ENCODE measurements around the gene SH2D4B. TPM values are rescaled to one million over a fixed set of nuclear protein-coding genes. Genes with fewer than 3 reads are reported as not detected.

The SH2D4B gene
- total RNA-seq, 1 experiment from 2014 or later, result not detected

DNA sequence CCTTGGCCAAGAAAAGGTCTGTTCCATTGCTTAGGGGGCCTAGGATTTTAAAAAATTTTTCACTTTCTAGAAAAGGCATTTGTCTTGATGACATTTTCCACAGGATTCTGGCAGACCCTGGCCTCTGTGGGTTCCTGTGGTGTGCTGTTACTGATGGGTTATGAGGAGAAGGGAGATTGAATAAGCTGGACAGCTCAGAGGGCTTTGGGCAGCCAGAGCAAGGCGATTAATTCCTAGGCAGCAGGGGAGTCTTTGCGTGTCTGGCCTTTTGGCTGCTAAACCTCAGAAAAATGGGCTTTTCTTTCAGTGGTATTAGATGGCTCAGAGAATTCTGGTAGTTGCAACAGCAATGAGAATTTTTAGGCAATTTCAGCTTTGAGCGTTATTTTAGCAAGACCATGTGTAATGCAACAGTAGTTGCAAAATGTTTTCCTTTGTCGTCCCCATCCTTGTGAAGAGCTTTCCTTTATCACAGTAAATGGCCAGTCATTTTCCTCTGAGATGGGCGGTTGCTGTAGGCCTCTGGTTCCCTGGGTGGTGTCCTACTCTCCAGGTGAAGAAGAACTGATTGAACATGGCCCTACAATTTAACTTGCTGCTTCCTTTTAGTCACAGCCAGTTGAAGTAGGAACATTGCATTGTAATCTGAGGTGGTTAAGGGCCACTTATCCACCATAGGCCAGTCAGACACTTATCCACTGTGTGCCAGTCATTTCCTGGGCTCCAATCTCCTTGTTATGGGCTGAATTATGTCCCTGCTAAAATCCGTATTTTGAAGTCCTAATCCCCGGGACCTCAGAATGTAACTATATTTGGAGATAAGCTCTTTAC, 43.2 kb downstream of the SH2D4B start:
- no TSS peak for BruUV-seq (replicated peaks)
- ChIA-PET POLR2A (ENCODE audit: unreplicated experiment) (no interaction called here), CTCF (no interaction called here)

DNA sequence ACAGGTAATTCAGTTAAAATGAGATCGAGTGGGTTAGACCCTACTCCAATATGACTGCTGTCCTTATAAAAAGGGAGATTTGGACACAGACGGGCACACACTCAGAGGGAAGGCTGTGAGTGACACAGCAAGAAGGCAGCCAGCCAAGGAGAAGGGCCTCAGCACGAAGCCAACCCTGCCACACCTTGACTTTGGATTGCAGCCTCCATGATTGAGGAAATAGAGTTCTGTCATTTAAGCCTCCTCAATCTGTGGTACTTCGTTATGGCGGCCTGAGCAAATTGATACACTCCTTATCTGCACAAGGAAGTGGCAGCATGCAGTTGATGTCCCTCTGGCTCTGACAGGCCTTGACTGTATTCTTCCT, 43.8 kb downstream of the SH2D4B start:
- TF ChIP-seq, protein P1, sequence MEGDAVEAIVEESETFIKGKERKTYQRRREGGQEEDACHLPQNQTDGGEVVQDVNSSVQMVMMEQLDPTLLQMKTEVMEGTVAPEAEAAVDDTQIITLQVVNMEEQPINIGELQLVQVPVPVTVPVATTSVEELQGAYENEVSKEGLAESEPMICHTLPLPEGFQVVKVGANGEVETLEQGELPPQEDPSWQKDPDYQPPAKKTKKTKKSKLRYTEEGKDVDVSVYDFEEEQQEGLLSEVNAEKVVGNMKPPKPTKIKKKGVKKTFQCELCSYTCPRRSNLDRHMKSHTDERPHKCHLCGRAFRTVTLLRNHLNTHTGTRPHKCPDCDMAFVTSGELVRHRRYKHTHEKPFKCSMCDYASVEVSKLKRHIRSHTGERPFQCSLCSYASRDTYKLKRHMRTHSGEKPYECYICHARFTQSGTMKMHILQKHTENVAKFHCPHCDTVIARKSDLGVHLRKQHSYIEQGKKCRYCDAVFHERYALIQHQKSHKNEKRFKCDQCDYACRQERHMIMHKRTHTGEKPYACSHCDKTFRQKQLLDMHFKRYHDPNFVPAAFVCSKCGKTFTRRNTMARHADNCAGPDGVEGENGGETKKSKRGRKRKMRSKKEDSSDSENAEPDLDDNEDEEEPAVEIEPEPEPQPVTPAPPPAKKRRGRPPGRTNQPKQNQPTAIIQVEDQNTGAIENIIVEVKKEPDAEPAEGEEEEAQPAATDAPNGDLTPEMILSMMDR (conservative IDR thresholded peaks at IDR 0.05; ENCODE audit: low read depth, low read length), result no peak
- no peak for TF ChIP-seq EZH2 (IDR thresholded peaks at IDR 0.05; ENCODE audit: low read length, unreplicated experiment)
- no peak for TF ChIP-seq EZH2phosphoT487 (IDR thresholded peaks at IDR 0.05; ENCODE audit: borderline replicate concordance, low read length)
- no peak overlapping the region for H3K4me2 ChIP-seq (ENCODE audit: low read length)
- ChIA-PET POLR2A (ENCODE audit: unreplicated experiment) (no interaction called here), CTCF (no interaction called here)
- no peaks in the 10 kb centered on the region for H4K20me1 ChIP-seq (ENCODE audit: low read length)
- no peaks in the 10 kb centered on the region for H3K79me2 ChIP-seq (ENCODE audit: low read length)
- DNase-seq (no peak), ATAC-seq (no peak)
- H3K4me3 ChIP-seq (ENCODE audit: low read length), result no peak overlapping the region
- no TSS peak for BruUV-seq (replicated peaks)
- H2AFZ ChIP-seq (ENCODE audit: low read length), result no peak overlapping the region
- no peaks in the 10 kb centered on the region for H3K9me3 ChIP-seq (ENCODE audit: low read length)
- no peaks in the 10 kb centered on the region for H3F3A ChIP-seq (ENCODE audit: low read length, unreplicated experiment)
- H3K27ac ChIP-seq (ENCODE audit: low read length), result no peak overlapping the region
- H3K9me2 ChIP-seq (replicated peaks; ENCODE audit: low read length), result no peaks in the 10 kb centered on the region
- no peaks in the 10 kb centered on the region for H3K36me3 ChIP-seq (ENCODE audit: low read depth, low read length)
- H3K27me3 ChIP-seq (ENCODE audit: low read length), result no peaks in the 10 kb centered on the region
- intact Hi-C loops (cut with micrococcal nuclease), result no loop called here
- H3K4me1 ChIP-seq (ENCODE audit: insufficient read depth, low read length), result no peaks in the 10 kb centered on the region
- H3K9ac ChIP-seq (ENCODE audit: low read length), result no peak overlapping the region

More for the DNA sequence above, 43.2 kb downstream of the SH2D4B start:
- no peaks in the 10 kb centered on the region for H3K9me2 ChIP-seq (replicated peaks; ENCODE audit: low read length)
- no peaks in the 10 kb centered on the region for H3K36me3 ChIP-seq (ENCODE audit: low read depth, low read length)
- H3K9me3 ChIP-seq (ENCODE audit: low read length), result no peaks in the 10 kb centered on the region
- H3F3A ChIP-seq (ENCODE audit: low read length, unreplicated experiment), result no peaks in the 10 kb centered on the region
- intact Hi-C loops (cut with micrococcal nuclease), result no loop called here
- no peaks in the 10 kb centered on the region for H4K20me1 ChIP-seq (ENCODE audit: low read length)
- ATAC-seq, result no peak
- no peak overlapping the region for H3K27ac ChIP-seq (ENCODE audit: low read length)
- TF ChIP-seq, protein P1 (conservative IDR thresholded peaks at IDR 0.05; ENCODE audit: low read depth, low read length), result no peak
- TF ChIP-seq EZH2 (IDR thresholded peaks at IDR 0.05; ENCODE audit: low read length, unreplicated experiment), result no peak
- no peak for TF ChIP-seq EZH2phosphoT487 (IDR thresholded peaks at IDR 0.05; ENCODE audit: borderline replicate concordance, low read length)
- H3K27me3 ChIP-seq (ENCODE audit: low read length), result no peaks in the 10 kb centered on the region
- no peak overlapping the region for H3K9ac ChIP-seq (ENCODE audit: low read length)
- no peaks in the 10 kb centered on the region for H3K79me2 ChIP-seq (ENCODE audit: low read length)
- H3K4me2 ChIP-seq (ENCODE audit: low read length), result no peak overlapping the region
- H3K4me3 ChIP-seq (ENCODE audit: low read length), result no peak overlapping the region
- no peak for DNase-seq
- H3K4me1 ChIP-seq (ENCODE audit: insufficient read depth, low read length), result no peaks in the 10 kb centered on the region
- H2AFZ ChIP-seq (ENCODE audit: low read length), result no peak overlapping the region

DNA sequence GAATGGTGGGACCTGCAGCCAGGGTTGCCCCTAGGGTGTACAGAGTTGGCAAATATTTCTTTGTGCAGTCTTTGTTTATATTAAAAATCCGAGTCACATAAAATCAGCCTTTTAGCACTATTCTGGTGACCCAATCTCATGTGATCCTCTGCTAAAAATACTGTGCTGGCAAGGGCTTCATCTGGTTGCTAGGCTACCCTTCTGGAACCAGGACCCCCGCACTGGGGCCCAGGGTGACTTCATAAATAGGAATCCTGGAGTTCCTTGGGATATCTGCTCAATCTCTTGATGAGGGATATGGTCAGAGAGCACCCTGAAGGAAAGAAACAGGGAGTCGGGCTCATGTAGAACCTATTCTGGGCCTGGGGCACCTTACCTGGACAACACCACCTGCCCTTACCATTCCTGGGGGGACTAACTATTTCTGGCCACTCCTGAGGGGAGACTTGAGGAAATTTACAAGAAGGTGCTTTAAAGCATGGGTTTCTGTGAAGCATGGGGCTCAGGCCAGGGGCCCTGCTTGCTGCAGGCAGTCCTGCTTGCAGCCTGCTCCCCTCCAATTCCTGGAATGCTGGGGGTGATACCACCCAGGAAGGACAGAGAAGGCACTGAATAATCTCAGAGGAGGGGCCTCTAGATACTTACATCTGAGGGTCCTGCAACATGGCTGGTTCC, 44.7 kb downstream of the SH2D4B start:
- H3K9me3 ChIP-seq (ENCODE audit: low read length), result no peaks in the 10 kb centered on the region
- intact Hi-C loops (cut with micrococcal nuclease), result no loop called here
- no peak overlapping the region for H3K9ac ChIP-seq (ENCODE audit: low read length)
- H3K4me2 ChIP-seq (ENCODE audit: low read length), result no peak overlapping the region
- no peaks in the 10 kb centered on the region for H3K27me3 ChIP-seq (ENCODE audit: low read length)
- ChIA-PET CTCF (no interaction called here), POLR2A (ENCODE audit: unreplicated experiment) (no interaction called here)
- no peaks in the 10 kb centered on the region for H3F3A ChIP-seq (ENCODE audit: low read length, unreplicated experiment)
- no peak for ATAC-seq
- H2AFZ ChIP-seq (ENCODE audit: low read length), result no peak overlapping the region
- no peaks in the 10 kb centered on the region for H3K4me1 ChIP-seq (ENCODE audit: insufficient read depth, low read length)
- H3K36me3 ChIP-seq (ENCODE audit: low read depth, low read length), result no peaks in the 10 kb centered on the region
- TF ChIP-seq EZH2 (IDR thresholded peaks at IDR 0.05; ENCODE audit: low read length, unreplicated experiment), result no peak
- TF ChIP-seq EZH2phosphoT487 (IDR thresholded peaks at IDR 0.05; ENCODE audit: borderline replicate concordance, low read length), result no peak
- TF ChIP-seq, protein P1 (conservative IDR thresholded peaks at IDR 0.05; ENCODE audit: low read depth, low read length), result no peak
- no peaks in the 10 kb centered on the region for H4K20me1 ChIP-seq (ENCODE audit: low read length)
- no peak for DNase-seq
- no TSS peak for BruUV-seq (replicated peaks)
- H3K27ac ChIP-seq (ENCODE audit: low read length), result no peak overlapping the region
- H3K79me2 ChIP-seq (ENCODE audit: low read length), result no peaks in the 10 kb centered on the region
- H3K9me2 ChIP-seq (replicated peaks; ENCODE audit: low read length), result no peaks in the 10 kb centered on the region
- no peak overlapping the region for H3K4me3 ChIP-seq (ENCODE audit: low read length)

All from PC-3 (cell line).